ENCODE measurements around the gene ALG10B.
"Not testable (repeated sequence)": the region's sequence is repeated elsewhere in the genome, so short reads cannot be mapped to it uniquely, and the experiment has no call there.

ALG10B gene

DNA sequence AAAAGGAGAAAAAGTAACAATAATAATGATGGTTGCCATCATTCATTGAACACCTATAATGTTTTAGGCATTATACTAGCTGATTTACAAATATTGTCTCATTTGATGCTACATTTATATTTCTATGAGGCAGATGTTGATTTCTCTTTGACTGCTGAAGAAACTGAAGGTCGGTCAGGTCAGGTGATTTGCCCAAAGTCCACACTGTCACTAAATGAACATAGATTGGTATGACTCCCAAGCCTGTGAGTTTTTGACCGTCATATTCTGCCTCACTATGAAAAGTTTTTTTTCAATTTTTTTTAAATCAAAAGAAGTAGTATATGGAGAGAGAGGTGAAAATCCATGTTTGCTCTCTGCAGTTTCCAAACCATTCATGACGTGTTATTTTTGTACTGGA lies 10.8 kb downstream of the ALG10B start:
- H3K9me3 ChIP-seq (ENCODE audit: control insufficient read depth, low read length), result no peaks in the 10 kb centered on the region
- no peak overlapping the region for H3K4me3 ChIP-seq (ENCODE audit: insufficient read depth, low read depth, low read length, poor library complexity, severe bottlenecking)
- H3K27me3 ChIP-seq (replicated peaks; ENCODE audit: control insufficient read depth, insufficient read depth, low read length, poor library complexity, severe bottlenecking), result no peaks in the 10 kb centered on the region
- H3K27ac ChIP-seq (ENCODE audit: insufficient read depth, low read length, poor library complexity, severe bottlenecking), result no peak overlapping the region
- no peaks in the 10 kb centered on the region for H3K4me1 ChIP-seq (ENCODE audit: control insufficient read depth, insufficient read depth, low read length, poor library complexity, severe bottlenecking)
- DNase-seq, result no peak
- H3K36me3 ChIP-seq (ENCODE audit: control insufficient read depth, insufficient read depth, low read length), result no peaks in the 10 kb centered on the region

DNA sequence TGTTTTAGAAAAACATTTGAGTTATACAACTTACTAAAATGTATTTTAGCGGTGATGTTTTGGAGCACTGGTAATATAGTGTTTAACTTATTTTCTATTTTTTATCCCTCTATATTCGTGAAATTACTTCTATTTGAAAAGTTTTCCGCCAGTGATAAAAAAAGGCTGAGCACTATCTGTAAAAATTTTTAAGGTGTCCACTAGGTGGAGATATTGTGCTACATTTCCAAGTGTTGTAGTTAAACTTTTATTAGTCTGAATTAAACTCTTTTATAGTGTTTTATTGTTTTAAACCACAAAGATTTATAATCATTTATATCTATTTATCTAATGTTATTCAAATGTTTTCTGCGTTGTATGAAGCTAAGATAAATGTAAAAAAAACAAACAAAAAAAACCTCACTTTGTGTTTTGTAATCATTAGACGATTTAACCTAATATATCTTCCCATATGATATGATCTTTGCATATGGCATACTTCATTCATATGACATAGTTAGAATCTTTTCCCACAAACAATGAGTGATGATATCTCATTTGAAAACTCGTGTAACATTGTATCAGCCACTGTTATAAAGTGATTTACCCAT lies 11.8 kb downstream of the ALG10B start:
- Histone ChIP-seq H3K36me3 (ENCODE audit: control insufficient read depth, insufficient read depth, low read length) (no peaks in the 10 kb centered on the region), H3K27me3 (replicated peaks; ENCODE audit: control insufficient read depth, insufficient read depth, low read length, poor library complexity, severe bottlenecking) (no peaks in the 10 kb centered on the region), H3K4me1 (ENCODE audit: control insufficient read depth, insufficient read depth, low read length, poor library complexity, severe bottlenecking) (no peaks in the 10 kb centered on the region), H3K9me3 (ENCODE audit: control insufficient read depth, low read length) (no peaks in the 10 kb centered on the region), H3K4me3 (ENCODE audit: insufficient read depth, low read depth, low read length, poor library complexity, severe bottlenecking) (no peak overlapping the region), H3K27ac (ENCODE audit: insufficient read depth, low read length, poor library complexity, severe bottlenecking) (no peak overlapping the region)
- DNase-seq, result no peak

DNA sequence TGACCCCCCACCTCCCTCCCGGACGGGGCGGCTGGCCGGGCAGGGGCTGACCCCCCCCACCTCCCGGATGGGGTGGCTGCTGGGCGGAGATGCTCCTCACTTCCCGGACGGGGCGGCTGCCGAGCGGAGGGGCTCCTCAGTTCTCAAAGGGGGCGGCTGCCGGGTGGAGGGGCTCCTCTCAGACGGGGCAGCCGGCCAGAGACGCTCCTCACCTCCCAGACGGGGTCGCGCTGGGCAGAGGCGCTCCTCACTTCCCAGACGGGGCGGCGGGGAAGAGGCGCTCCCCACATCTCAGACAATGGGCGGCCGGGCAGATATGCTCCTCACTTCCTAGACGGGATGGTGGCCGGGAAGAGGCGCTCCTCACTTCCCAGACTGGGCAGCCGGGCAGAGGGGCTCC lies 13.8 kb downstream of the ALG10B start:
- H3K9me3 ChIP-seq (ENCODE audit: control insufficient read depth, low read length); H3K4me3 ChIP-seq (ENCODE audit: insufficient read depth, low read depth, low read length, poor library complexity, severe bottlenecking); H3K27me3 ChIP-seq (replicated peaks; ENCODE audit: control insufficient read depth, insufficient read depth, low read length, poor library complexity, severe bottlenecking); H3K4me1 ChIP-seq (ENCODE audit: control insufficient read depth, insufficient read depth, low read length, poor library complexity, severe bottlenecking); H3K36me3 ChIP-seq (ENCODE audit: control insufficient read depth, insufficient read depth, low read length); DNase-seq; H3K27ac ChIP-seq (ENCODE audit: insufficient read depth, low read length, poor library complexity, severe bottlenecking): not testable (repeated sequence)

DNA sequence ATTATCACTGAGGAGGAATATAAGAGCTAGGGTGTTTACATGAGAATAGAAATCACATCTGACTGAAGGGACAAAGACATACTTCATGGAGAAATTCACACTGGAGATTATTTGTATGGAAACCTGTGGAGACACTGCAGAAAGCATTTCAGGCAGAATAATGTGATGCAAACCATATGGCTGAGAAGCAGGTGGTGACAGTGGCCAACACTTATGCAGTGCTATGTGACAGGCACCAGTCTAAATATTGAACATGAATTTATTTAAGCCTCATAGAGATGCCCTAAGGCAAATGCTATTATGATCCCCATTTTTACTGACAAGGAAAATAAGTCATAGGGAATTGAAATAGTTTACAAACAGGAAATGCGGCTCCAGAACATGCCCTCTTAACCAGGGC lies 16.2 kb downstream of the ALG10B start:
- Histone ChIP-seq H3K4me3 (ENCODE audit: insufficient read depth, low read depth, low read length, poor library complexity, severe bottlenecking) (no peak overlapping the region), H3K27ac (ENCODE audit: insufficient read depth, low read length, poor library complexity, severe bottlenecking) (no peak overlapping the region), H3K36me3 (ENCODE audit: control insufficient read depth, insufficient read depth, low read length) (no peaks in the 10 kb centered on the region), H3K4me1 (ENCODE audit: control insufficient read depth, insufficient read depth, low read length, poor library complexity, severe bottlenecking) (no peaks in the 10 kb centered on the region), H3K27me3 (replicated peaks; ENCODE audit: control insufficient read depth, insufficient read depth, low read length, poor library complexity, severe bottlenecking) (no peaks in the 10 kb centered on the region), H3K9me3 (ENCODE audit: control insufficient read depth, low read length) (no peaks in the 10 kb centered on the region)
- DNase-seq, result no peak

DNA sequence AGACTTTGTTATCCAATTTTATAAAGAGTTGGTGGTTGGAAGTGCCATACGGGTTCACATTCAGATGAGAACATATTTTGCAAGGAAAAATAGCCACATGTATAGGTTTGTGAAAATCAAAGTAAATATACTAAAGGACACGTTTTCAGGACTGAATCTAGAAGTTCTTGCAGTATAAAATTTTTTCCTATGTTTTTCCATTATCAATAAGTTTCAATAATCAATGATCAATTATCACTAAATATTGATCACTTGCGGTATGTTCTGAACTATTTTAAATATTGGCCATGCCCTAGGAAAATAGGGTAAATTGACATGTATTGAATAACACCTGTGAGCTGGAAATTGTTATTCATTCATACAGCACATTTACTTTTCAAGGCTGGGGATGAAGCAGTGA lies 25.9 kb downstream of the ALG10B start:
- Histone ChIP-seq H3K4me3 (ENCODE audit: insufficient read depth, low read depth, low read length, poor library complexity, severe bottlenecking) (no peak overlapping the region), H3K9me3 (ENCODE audit: control insufficient read depth, low read length) (no peaks in the 10 kb centered on the region), H3K27me3 (replicated peaks; ENCODE audit: control insufficient read depth, insufficient read depth, low read length, poor library complexity, severe bottlenecking) (no peaks in the 10 kb centered on the region), H3K27ac (ENCODE audit: insufficient read depth, low read length, poor library complexity, severe bottlenecking) (no peak overlapping the region), H3K4me1 (ENCODE audit: control insufficient read depth, insufficient read depth, low read length, poor library complexity, severe bottlenecking) (no peaks in the 10 kb centered on the region), H3K36me3 (ENCODE audit: control insufficient read depth, insufficient read depth, low read length) (no peaks in the 10 kb centered on the region)
- no peak for DNase-seq

DNA sequence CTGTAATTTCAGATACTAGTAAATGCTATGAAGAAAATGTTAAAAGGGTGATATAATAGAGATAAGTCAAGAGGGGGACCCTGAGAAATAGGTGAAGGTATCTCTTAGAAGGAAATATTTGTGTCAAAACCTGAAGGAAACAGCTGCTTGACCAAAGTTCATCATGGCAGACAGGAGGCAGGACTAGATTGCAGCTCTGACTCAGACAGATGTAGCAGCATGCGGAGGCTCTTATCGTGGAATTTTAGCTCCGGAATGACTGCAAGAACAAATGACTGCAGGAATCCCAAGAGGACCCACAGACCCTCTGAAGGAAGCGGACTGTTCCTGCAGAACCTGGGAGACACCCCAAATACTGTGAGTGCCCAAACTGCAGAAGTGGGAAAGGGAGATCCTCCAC lies 26.7 kb downstream of the ALG10B start:
- H3K4me1 ChIP-seq (ENCODE audit: control insufficient read depth, insufficient read depth, low read length, poor library complexity, severe bottlenecking); H3K27me3 ChIP-seq (replicated peaks; ENCODE audit: control insufficient read depth, insufficient read depth, low read length, poor library complexity, severe bottlenecking); H3K9me3 ChIP-seq (ENCODE audit: control insufficient read depth, low read length); H3K27ac ChIP-seq (ENCODE audit: insufficient read depth, low read length, poor library complexity, severe bottlenecking); H3K4me3 ChIP-seq (ENCODE audit: insufficient read depth, low read depth, low read length, poor library complexity, severe bottlenecking); DNase-seq; H3K36me3 ChIP-seq (ENCODE audit: control insufficient read depth, insufficient read depth, low read length): not testable (repeated sequence)

DNA sequence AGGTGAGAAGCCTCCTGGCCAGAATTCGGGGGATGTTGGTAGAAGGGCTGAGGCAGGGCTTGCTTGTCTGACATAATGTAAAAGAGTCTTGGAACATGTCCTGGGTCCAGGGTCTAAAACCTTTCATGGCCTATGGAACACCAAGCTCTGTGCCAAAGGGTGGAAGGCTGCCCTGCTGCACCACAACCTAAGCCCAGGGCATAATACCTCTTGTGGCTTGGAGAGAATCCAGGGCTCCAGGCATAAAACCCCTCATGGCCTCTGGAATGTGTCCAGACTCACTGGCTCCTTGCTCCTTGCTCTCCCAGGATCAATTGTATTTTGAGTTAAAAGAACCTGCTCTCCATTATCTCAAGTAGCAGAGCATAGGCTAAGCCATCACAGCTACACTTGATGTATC lies 27.3 kb downstream of the ALG10B start:
- H3K27me3 ChIP-seq (replicated peaks; ENCODE audit: control insufficient read depth, insufficient read depth, low read length, poor library complexity, severe bottlenecking); H3K36me3 ChIP-seq (ENCODE audit: control insufficient read depth, insufficient read depth, low read length); H3K9me3 ChIP-seq (ENCODE audit: control insufficient read depth, low read length); H3K4me1 ChIP-seq (ENCODE audit: control insufficient read depth, insufficient read depth, low read length, poor library complexity, severe bottlenecking); H3K4me3 ChIP-seq (ENCODE audit: insufficient read depth, low read depth, low read length, poor library complexity, severe bottlenecking); DNase-seq; H3K27ac ChIP-seq (ENCODE audit: insufficient read depth, low read length, poor library complexity, severe bottlenecking): not testable (repeated sequence)

DNA sequence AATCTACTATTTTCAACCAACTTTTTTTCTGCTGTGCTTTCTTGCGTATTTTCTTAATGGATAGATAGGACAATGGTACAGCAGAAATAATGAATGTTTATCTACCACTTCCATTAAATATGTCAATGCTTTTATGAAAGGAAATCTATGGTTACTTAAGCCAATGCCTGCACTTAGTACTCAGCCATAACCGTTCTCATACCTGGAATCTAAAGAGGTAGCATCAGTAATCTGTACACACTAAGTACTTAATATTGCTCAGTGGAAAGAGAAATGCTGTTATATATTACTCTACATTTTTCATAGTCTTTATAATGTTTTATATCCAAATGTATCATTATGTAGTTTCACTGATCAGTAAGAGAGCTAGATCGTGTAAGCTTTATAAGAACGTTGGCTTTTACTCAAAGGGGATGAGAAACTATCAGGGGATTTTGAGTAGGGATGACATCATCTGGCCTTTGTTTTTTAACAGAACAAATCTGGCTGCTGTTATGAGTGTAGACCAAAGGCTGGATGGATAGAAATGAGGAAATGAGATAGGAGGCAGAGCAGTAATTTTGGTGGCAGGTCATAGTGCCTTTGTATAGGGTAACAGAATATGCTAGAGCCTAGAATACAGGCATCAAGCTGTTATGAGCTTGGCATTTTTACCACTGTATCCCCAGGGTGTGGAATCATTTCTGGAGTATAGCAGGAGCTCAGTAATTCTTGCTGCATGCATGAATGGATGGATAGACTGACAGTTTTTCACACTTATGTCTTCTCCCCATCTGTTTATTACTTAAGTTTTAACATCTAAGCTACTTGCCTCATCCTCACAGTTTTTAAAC lies 34.0 kb downstream of the ALG10B start:
- no peak overlapping the region for H3K4me3 ChIP-seq (ENCODE audit: insufficient read depth, low read depth, low read length, poor library complexity, severe bottlenecking)
- H3K27me3 ChIP-seq (replicated peaks; ENCODE audit: control insufficient read depth, insufficient read depth, low read length, poor library complexity, severe bottlenecking), result no peaks in the 10 kb centered on the region
- H3K27ac ChIP-seq (ENCODE audit: insufficient read depth, low read length, poor library complexity, severe bottlenecking), result no peak overlapping the region
- H3K9me3 ChIP-seq (ENCODE audit: control insufficient read depth, low read length), result no peaks in the 10 kb centered on the region
- no peak for DNase-seq
- H3K36me3 ChIP-seq (ENCODE audit: control insufficient read depth, insufficient read depth, low read length), result no peaks in the 10 kb centered on the region
- no peaks in the 10 kb centered on the region for H3K4me1 ChIP-seq (ENCODE audit: control insufficient read depth, insufficient read depth, low read length, poor library complexity, severe bottlenecking)

DNA sequence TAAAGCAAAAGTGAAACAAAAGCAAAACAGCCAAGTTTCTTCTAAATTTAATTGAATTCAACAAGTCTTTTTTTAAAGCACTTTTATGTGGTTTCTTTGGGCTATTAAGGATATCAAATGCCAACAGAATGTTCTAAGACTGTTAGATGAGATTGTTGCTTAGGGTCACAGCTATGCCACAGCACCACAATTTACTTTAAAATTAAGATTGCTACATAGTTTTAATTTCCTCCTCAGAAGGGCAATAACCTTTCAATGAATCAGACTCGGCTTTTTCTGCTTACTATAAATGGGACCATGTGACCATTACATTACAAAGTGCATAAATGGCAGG lies 34.6 kb downstream of the ALG10B start:
- H3K36me3 ChIP-seq (ENCODE audit: control insufficient read depth, insufficient read depth, low read length); H3K9me3 ChIP-seq (ENCODE audit: control insufficient read depth, low read length); H3K27ac ChIP-seq (ENCODE audit: insufficient read depth, low read length, poor library complexity, severe bottlenecking); H3K4me1 ChIP-seq (ENCODE audit: control insufficient read depth, insufficient read depth, low read length, poor library complexity, severe bottlenecking); H3K27me3 ChIP-seq (replicated peaks; ENCODE audit: control insufficient read depth, insufficient read depth, low read length, poor library complexity, severe bottlenecking); H3K4me3 ChIP-seq (ENCODE audit: insufficient read depth, low read depth, low read length, poor library complexity, severe bottlenecking); DNase-seq: not testable (repeated sequence)

DNA sequence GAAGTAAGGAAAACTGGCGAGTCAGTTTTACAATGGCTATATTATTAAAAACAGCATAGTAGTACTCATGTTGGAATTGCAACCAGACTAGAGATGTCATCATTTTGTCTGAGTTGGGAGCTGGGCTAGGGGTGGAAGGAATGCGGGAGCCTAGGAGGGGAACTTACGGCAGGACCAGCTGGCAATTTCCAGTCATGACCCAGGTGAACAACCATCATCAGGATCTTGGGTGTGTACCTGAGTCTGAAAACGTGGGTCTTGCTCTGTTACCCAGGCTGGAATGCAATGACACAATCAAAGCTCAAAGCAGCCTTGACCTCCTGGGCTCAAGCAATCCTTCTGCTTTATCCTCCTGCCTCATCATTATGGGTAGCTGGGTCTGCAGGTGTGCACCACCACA lies 50.9 kb downstream of the ALG10B start:
- DNase-seq, result no peak
- Histone ChIP-seq H3K36me3 (ENCODE audit: control insufficient read depth, insufficient read depth, low read length) (no peaks in the 10 kb centered on the region), H3K27ac (ENCODE audit: insufficient read depth, low read length, poor library complexity, severe bottlenecking) (no peak overlapping the region), H3K4me1 (ENCODE audit: control insufficient read depth, insufficient read depth, low read length, poor library complexity, severe bottlenecking) (no peaks in the 10 kb centered on the region), H3K9me3 (ENCODE audit: control insufficient read depth, low read length) (no peaks in the 10 kb centered on the region), H3K27me3 (replicated peaks; ENCODE audit: control insufficient read depth, insufficient read depth, low read length, poor library complexity, severe bottlenecking) (no peaks in the 10 kb centered on the region), H3K4me3 (ENCODE audit: insufficient read depth, low read depth, low read length, poor library complexity, severe bottlenecking) (no peak overlapping the region)
